Activated CD4-positive, alpha-beta memory T cell treated with anti-CD3 and anti-CD28 coated beads, Interleukin-2, amount 10 ng/mL, durations not matched to agents 7 days and 5 days (primary cell): Measurements from ENCODE around the gene RNF168. TPM values are rescaled to one million over a fixed set of nuclear protein-coding genes. Genes with fewer than 3 reads are reported as not detected.
"Not testable (repeated sequence)": the region's sequence is repeated elsewhere in the genome, so short reads cannot be mapped to it uniquely, and the experiment has no call there.

Experiments used
- CTCF ChIA-PET: fragments of 350-600 bp; sonication (Branson Sonifier 250); formaldehyde crosslinking; loops from one replicate; lab custom pipeline; 2021; ENCODE audit warnings: antibody characterized with exemption, inconsistent platforms; lab: Charles Lee
- POLR2A ChIA-PET: fragments of 350-600 bp; sonication (Branson Sonifier 250); formaldehyde crosslinking; loops from one replicate; lab custom pipeline; 2021; ENCODE audit warnings: antibody characterized with exemption; lab: Charles Lee
- DNase-seq: peaks from one replicate; pipeline ENCODE4 v3.0.0-alpha.2; 2020
- H3K27ac Mint-ChIP-seq: one replicate; pipeline ENCODE4 v1.8.0; 2021; ENCODE audit warnings: mild to moderate bottlenecking, mixed read lengths
- H3K27me3 Mint-ChIP-seq: one replicate; pipeline ENCODE4 v1.8.0; 2021; ENCODE audit warnings: mixed read lengths
- H3K36me3 Mint-ChIP-seq: one replicate; pipeline ENCODE4 v1.8.0; 2021; ENCODE audit warnings: low read depth, mixed read lengths
- H3K4me1 Mint-ChIP-seq: one replicate; pipeline ENCODE4 v1.8.0; 2021; ENCODE audit warnings: mixed read lengths
- H3K4me3 Mint-ChIP-seq: one replicate; pipeline ENCODE4 v1.8.0; 2021; ENCODE audit warnings: mild to moderate bottlenecking, mixed read lengths
- H3K9me3 Mint-ChIP-seq: one replicate; pipeline ENCODE4 v1.8.0; 2021; ENCODE audit warnings: mixed read lengths
- total RNA-seq, 2 experiments: library from RNA; stranded (reverse); gene quantifications; one replicate each; pipeline ENCODE4 v1.2.3, GENCODE V29; 2021

RNF168 gene
- total RNA-seq, 2 experiments from 2014 or later, result 45.0 to 45.6 TPM

- peaks cover 18% of the 10 kb centered on the region for H3K36me3 Mint-ChIP-seq
- H3K9me3 Mint-ChIP-seq, result no peaks in the 10 kb centered on the region
- peaks cover 1% of the 10 kb centered on the region for H3K4me1 Mint-ChIP-seq
- H3K27ac Mint-ChIP-seq, result no peak overlapping the region
- POLR2A ChIA-PET, result interaction anchor here (1.8 kb wide), 1 partner anchor 9 kb away, joined by 5 read pairs; the partner anchor contains the start of gene UBXN7
- no peaks in the 10 kb centered on the region for H3K27me3 Mint-ChIP-seq
- DNase-seq, result no peak
- H3K4me3 Mint-ChIP-seq, result no peak overlapping the region
- CTCF ChIA-PET, result no interaction called here
These were observed 80.4 kb downstream of the RNF168 start for GRCh38 chr3:196423044-196423781.

GRCh38 chr3:196421668-196422067 lies 81.9 kb downstream of the RNF168 start:
- H3K4me3 Mint-ChIP-seq, DNase-seq, H3K9me3 Mint-ChIP-seq, POLR2A ChIA-PET, H3K4me1 Mint-ChIP-seq, H3K27me3 Mint-ChIP-seq, H3K27ac Mint-ChIP-seq: not testable (repeated sequence)
- CTCF ChIA-PET, result interaction anchor here (1.1 to 1.3 kb wide), 2 partner anchors 10 to 101 kb away, joined by 3 to 4 read pairs; no protein-coding TSS in a partner anchor
- peaks cover 14% of the 10 kb centered on the region for H3K36me3 Mint-ChIP-seq

- H3K4me3 Mint-ChIP-seq, result no peak overlapping the region
- ChIA-PET CTCF (no interaction called here), POLR2A (interaction anchor here (0.9 kb wide), 1 partner anchor 149 kb away, joined by 3 read pairs; the partner anchor contains the start of gene WDR53)
- peaks cover 6% of the 10 kb centered on the region for H3K4me1 Mint-ChIP-seq
- H3K27me3 Mint-ChIP-seq, result no peaks in the 10 kb centered on the region
- no peak for DNase-seq
- no peak overlapping the region for H3K27ac Mint-ChIP-seq
- no peaks in the 10 kb centered on the region for H3K9me3 Mint-ChIP-seq
- peaks cover 8% of the 10 kb centered on the region for H3K36me3 Mint-ChIP-seq
These were observed 84.2 kb downstream of the RNF168 start for GRCh38 chr3:196419386-196419785.

Other genes with a start within 250 kb of the RNF168 start
- 10 to 100 TPM; 73.3 to 74.9 TPM for gene PCYT1A, start 216.0 kb downstream of the RNF168 start, total RNA-seq
- 10 to 100 TPM; 21.1 to 24.0 TPM for gene DYNLT2B, start 185.5 kb downstream of the RNF168 start, total RNA-seq
- not detected for gene TM4SF19, start 165.4 kb downstream of the RNF168 start, total RNA-seq
- gene UBXN7, start 71.3 kb downstream of the RNF168 start, total RNA-seq, result 10 to 100 TPM; 55.9 to 60.5 TPM
- not detected for gene SMCO1, start 11.6 kb upstream of the RNF168 start, total RNA-seq
- 10 to 100 TPM; 27.2 to 29.3 TPM for gene WDR53, start 64.8 kb upstream of the RNF168 start, total RNA-seq
- gene FBXO45, start 64.9 kb upstream of the RNF168 start, total RNA-seq, result 10 to 100 TPM; 19.7 TPM
- gene NRROS, start 135.9 kb upstream of the RNF168 start, total RNA-seq, result 10 to 100 TPM; 50.1 to 52.8 TPM
- 1 to 10 TPM; 5.3 to 5.5 TPM for gene CEP19, start 208.5 kb upstream of the RNF168 start, total RNA-seq
- gene PIGX, start 208.6 kb upstream of the RNF168 start, total RNA-seq, result 10 to 100 TPM; 47.2 to 50.0 TPM
- gene PAK2, start 236.1 kb upstream of the RNF168 start, total RNA-seq, result 100 to 1,000 TPM; 118 to 119 TPM